ENCODE data around the gene MALSU1. TPM values are rescaled to one million over a fixed set of nuclear protein-coding genes. Genes with fewer than 3 reads are reported as not detected.

MALSU1 gene
- total RNA-seq, 2 donors from 2014 or later, result 6.3 to 57.9 TPM

DNA sequence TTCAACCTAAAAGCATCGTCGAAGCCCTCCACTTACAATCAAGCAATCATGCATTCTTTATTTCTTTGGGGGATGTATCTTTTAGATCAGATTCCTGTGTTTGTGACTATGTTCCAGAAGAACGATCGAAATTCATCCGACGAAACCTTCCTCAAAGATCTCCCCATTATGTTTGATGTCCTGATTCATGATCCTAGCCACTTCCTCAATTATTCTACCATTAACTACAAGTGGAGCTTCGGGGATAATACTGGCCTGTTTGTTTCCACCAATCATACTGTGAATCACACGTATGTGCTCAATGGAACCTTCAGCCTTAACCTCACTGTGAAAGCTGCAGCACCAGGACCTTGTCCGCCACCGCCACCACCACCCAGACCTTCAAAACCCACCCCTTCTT, 38.8 kb upstream of the MALSU1 start:
- 70% methylated on average over 10 of the region's 10 CpGs for WGBS, 2 donors

DNA sequence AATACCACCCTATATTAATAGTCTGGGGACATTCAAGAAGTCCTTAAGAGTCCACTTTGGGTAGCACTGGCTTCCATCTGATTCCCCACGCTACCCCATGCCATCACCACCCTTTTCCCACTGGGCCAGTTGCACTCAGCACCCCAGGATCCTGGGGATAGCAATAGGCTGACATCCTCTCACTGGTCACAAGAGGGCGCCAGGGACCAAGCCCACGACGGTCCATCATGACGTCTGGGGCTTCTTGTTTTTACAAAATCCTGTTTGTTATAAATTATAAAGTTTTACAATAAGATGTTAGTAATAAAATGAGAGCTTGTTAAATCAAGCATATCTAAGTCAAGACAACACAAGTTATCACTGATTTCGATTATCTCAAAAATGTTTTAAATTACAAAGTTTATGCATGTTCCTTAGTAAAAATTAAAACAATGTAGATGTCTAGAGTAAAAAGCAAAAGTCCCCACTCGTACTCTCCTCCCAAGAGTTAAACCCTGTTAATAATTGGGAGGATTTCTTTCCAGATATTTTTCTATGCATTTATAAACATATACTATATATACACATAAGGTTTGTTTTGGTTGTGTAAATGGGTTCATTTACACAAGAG, 37.2 kb upstream of the MALSU1 start:
- peak; percentile 55 to 61 (median 58) for DNase-seq
- TF ChIP-seq, protein P1, sequence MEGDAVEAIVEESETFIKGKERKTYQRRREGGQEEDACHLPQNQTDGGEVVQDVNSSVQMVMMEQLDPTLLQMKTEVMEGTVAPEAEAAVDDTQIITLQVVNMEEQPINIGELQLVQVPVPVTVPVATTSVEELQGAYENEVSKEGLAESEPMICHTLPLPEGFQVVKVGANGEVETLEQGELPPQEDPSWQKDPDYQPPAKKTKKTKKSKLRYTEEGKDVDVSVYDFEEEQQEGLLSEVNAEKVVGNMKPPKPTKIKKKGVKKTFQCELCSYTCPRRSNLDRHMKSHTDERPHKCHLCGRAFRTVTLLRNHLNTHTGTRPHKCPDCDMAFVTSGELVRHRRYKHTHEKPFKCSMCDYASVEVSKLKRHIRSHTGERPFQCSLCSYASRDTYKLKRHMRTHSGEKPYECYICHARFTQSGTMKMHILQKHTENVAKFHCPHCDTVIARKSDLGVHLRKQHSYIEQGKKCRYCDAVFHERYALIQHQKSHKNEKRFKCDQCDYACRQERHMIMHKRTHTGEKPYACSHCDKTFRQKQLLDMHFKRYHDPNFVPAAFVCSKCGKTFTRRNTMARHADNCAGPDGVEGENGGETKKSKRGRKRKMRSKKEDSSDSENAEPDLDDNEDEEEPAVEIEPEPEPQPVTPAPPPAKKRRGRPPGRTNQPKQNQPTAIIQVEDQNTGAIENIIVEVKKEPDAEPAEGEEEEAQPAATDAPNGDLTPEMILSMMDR (IDR thresholded peaks at IDR 0.05), result peak; percentile 53 to 83 (median 65)
- no peak for TF ChIP-seq POLR2A (IDR thresholded peaks at IDR 0.05)
- no peaks in the 10 kb centered on the region for H3K36me3 ChIP-seq (replicated peaks in 1 of 2; ENCODE audit: insufficient read depth in 1 of 2, low read depth in 2 of 2)
- H3K27me3 ChIP-seq, result no peaks in the 10 kb centered on the region
- H3K4me1 ChIP-seq, result no peaks in the 10 kb centered on the region
- intact Hi-C loops (cut with DNase I), result no loop called here
- ATAC-seq, result peak; percentile 85
- no peaks in the 10 kb centered on the region for H3K9me3 ChIP-seq
- H3K4me3 ChIP-seq, result no peak overlapping the region
- H3K27ac ChIP-seq, result no peak overlapping the region
- 1 to 2% methylated on average over 7 of the region's 7 CpGs for WGBS, 2 donors

More for the DNA sequence above, 38.8 kb upstream of the MALSU1 start:
- TF ChIP-seq, protein P1 (IDR thresholded peaks at IDR 0.05), result no peak
- no peak for TF ChIP-seq POLR2A (IDR thresholded peaks at IDR 0.05)
- no peak overlapping the region for H3K4me3 ChIP-seq
- H3K27me3 ChIP-seq, result no peaks in the 10 kb centered on the region
- ATAC-seq, result no peak
- H3K27ac ChIP-seq, result no peak overlapping the region
- no peaks in the 10 kb centered on the region for H3K9me3 ChIP-seq
- H3K36me3 ChIP-seq (replicated peaks in 1 of 2; ENCODE audit: insufficient read depth in 1 of 2, low read depth in 2 of 2), result no peaks in the 10 kb centered on the region
- intact Hi-C loops (cut with DNase I), result no loop called here
- no peak for DNase-seq
- no peaks in the 10 kb centered on the region for H3K4me1 ChIP-seq

DNA sequence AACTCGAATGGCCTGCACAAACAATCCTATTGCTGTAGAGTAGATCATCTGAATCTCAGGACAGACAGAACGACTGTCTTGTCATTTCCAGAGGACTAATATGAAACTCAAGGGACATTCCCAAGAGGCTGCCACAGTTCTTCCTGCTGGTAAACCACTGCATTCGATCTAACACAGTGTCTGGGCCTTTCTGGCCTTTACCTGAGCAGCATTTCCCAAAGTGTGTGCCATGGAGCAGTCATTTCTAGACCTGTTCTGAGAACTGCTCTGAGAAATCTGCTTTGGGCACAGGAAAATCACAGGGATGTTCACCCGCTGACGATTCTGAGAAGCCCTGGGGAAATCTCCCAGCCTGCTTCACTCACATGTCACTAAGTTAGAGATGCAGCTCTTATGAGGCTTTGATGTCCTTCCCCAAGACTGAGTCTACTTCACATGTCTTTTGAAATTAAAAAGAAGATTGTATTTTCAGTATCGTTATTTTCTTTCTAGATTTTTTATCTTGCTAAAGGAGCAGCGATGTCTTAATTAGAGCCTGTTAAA, 34.2 kb upstream of the MALSU1 start:
- intact Hi-C loops (cut with DNase I), result no loop called here
- H3K27ac ChIP-seq, result no peak overlapping the region
- no peaks in the 10 kb centered on the region for H3K27me3 ChIP-seq
- ATAC-seq (no peak), DNase-seq (no peak)
- H3K9me3 ChIP-seq, result no peaks in the 10 kb centered on the region
- 62 to 66% methylated on average over 7 of the region's 7 CpGs for WGBS, 2 donors
- H3K4me3 ChIP-seq, result no peak overlapping the region
- no peaks in the 10 kb centered on the region for H3K36me3 ChIP-seq (replicated peaks in 1 of 2; ENCODE audit: insufficient read depth in 1 of 2, low read depth in 2 of 2)
- TF ChIP-seq, protein P1 (IDR thresholded peaks at IDR 0.05), result no peak
- H3K4me1 ChIP-seq, result no peaks in the 10 kb centered on the region

GRCh38 chr7:23266918-23267317, 32.2 kb upstream of the MALSU1 start:
- H3K36me3 ChIP-seq (replicated peaks in 1 of 2; ENCODE audit: insufficient read depth in 1 of 2, low read depth in 2 of 2), result no peaks in the 10 kb centered on the region
- 55 to 70% methylated on average over 2 of the region's 2 CpGs for WGBS, 2 donors
- ATAC-seq (no peak), DNase-seq (no peak)
- no peak for TF ChIP-seq POLR2A (IDR thresholded peaks at IDR 0.05)
- TF ChIP-seq, protein P1 (IDR thresholded peaks at IDR 0.05), result no peak
- no peaks in the 10 kb centered on the region for H3K27me3 ChIP-seq
- no peak overlapping the region for H3K27ac ChIP-seq
- intact Hi-C loops (cut with DNase I), result no loop called here
- H3K4me3 ChIP-seq, result no peak overlapping the region
- no peaks in the 10 kb centered on the region for H3K9me3 ChIP-seq
- H3K4me1 ChIP-seq, result no peaks in the 10 kb centered on the region

DNA sequence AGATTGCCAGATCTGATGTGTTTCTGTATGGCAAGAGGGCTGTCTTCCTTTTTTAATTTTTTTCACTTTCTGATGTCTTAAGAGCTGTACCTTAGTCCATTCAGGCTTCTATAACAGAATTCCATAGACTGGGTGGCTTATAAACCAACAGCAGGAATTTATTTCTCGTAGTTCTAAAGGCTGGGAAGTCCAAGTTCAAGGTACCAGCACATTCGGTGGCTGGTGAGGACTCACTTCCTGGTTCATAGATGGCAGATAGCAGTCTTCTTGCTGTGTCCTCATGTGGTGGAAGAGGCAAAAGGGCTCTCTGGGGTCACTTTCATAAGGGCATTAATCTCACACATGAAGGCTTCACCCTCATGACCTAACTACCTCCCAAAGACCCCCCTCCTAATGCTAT, 31.8 kb upstream of the MALSU1 start:
- Histone ChIP-seq H3K27me3 (no peaks in the 10 kb centered on the region), H3K27ac (no peak overlapping the region), H3K36me3 (replicated peaks in 1 of 2; ENCODE audit: insufficient read depth in 1 of 2, low read depth in 2 of 2) (no peaks in the 10 kb centered on the region), H3K4me3 (no peak overlapping the region), H3K9me3 (no peaks in the 10 kb centered on the region), H3K4me1 (no peaks in the 10 kb centered on the region)
- intact Hi-C loops (cut with DNase I), result no loop called here
- TF ChIP-seq POLR2A (IDR thresholded peaks at IDR 0.05), result no peak
- TF ChIP-seq, protein P1 (IDR thresholded peaks at IDR 0.05), result no peak
- no peak for ATAC-seq
- DNase-seq, result no peak
- WGBS, 2 donors, result 72 to 83% methylated on average over 2 of the region's 2 CpGs

Measured in body of pancreas (tissue), 4 donors.